Duodenal mucosa (tissue), 2 donors: ENCODE measurements around the gene MYBPC2.
A peak's percentile ranks its signal among the peaks of the same experiment; 100 is the strongest.

ENCODE experiments used
- H3K27ac ChIP-seq: one replicate; pipeline ENCODE4 v1.7.0; 2013; ENCODE audit warnings: low read depth, low read length
- H3K27me3 ChIP-seq, 2 donors: one replicate each; pipeline ENCODE4 v1.7.0; 2013; ENCODE audit warnings: low read length in 2 of 2, control low read depth in 1 of 2; ENCODE audit not compliant: insufficient read depth in 2 of 2, control insufficient read depth in 1 of 2
- H3K36me3 ChIP-seq, 2 donors: one replicate each; pipeline ENCODE4 v1.7.0; 2013; ENCODE audit warnings: low read length in 2 of 2, control low read depth in 1 of 2; ENCODE audit not compliant: insufficient read depth in 2 of 2, control insufficient read depth in 1 of 2
- H3K4me1 ChIP-seq, 2 donors: one replicate each; pipeline ENCODE4 v1.7.0; 2013; ENCODE audit warnings: low read length in 2 of 2, control low read depth in 1 of 2; ENCODE audit not compliant: insufficient read depth in 2 of 2, control insufficient read depth in 1 of 2
- H3K4me3 ChIP-seq, 2 donors: one replicate each; pipeline ENCODE4 v1.7.0; 2013; ENCODE audit warnings: low read length in 2 of 2, low read depth in 1 of 2
- H3K9ac ChIP-seq, 2 donors: one replicate each; pipeline ENCODE4 v1.7.0; 2013; ENCODE audit warnings: low read length in 2 of 2, low read depth in 1 of 2
- H3K9me3 ChIP-seq, 2 donors: one replicate each; pipeline ENCODE4 v1.7.0; 2013; ENCODE audit warnings: low read length in 2 of 2, control low read depth in 1 of 2; ENCODE audit not compliant: control insufficient read depth in 1 of 2

Gene MYBPC2

DNA sequence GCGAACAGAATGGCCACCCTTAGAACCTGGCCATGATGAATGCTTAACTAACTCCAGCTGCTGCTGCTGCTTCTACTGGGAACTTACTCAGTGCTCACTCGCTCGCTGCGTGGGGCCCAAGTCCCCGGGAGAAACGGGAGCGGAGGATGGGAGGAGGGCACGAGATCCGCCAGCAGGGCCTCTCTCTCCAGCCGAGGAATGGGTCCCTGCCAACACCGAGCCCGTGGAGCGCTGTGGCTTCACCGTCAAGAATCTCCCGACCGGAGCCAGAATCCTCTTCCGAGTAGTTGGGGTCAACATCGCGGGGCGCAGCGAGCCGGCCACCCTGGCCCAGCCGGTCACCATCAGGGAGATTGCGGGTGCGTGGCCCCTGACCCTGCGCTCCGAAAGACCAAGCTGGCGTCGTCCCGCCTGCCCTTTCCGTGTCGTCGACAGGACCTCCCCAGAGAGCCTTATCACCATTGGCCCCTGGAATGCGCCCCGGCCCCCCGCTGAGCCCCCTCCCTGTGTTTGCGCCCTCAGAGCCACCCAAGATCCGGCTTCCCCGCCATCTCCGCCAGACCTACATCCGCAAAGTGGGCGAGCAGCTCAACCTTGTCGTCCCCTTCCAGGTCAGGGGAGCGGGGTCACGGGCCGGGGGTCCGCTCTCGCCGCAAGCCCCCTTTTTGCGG lies 25.8 kb downstream of the MYBPC2 start:
- Histone ChIP-seq H3K4me1 (no peaks in the 10 kb centered on the region), H3K27me3 (peaks cover 9 to 12% of the 10 kb centered on the region in 2 donors), H3K9me3 (no peaks in the 10 kb centered on the region), H3K27ac (no peak overlapping the region), H3K9ac (no peak overlapping the region), H3K36me3 (no peaks in the 10 kb centered on the region), H3K4me3 (no peak overlapping the region)

DNA sequence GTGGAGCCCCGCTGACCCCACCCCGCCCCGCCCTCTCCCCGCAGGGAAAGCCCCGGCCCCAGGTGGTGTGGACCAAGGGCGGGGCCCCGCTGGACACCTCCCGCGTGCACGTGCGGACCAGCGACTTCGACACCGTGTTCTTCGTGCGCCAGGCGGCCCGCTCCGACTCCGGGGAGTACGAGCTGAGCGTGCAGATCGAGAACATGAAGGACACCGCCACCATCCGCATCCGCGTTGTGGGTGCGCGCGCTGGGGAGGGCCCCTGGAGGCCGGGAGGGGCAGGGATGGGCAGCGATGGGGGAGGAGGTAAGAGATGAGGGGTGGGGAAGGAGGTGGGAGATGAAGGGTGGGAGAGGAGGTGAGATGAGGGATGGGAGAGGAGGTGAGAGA lies 26.4 kb downstream of the MYBPC2 start:
- no peak overlapping the region for H3K4me3 ChIP-seq
- no peak overlapping the region for H3K27ac ChIP-seq
- no peaks in the 10 kb centered on the region for H3K36me3 ChIP-seq
- H3K4me1 ChIP-seq = peaks cover 0 to 2% of the 10 kb centered on the region in 2 donors
- no peak overlapping the region for H3K9ac ChIP-seq
- H3K9me3 ChIP-seq = no peaks in the 10 kb centered on the region
- peaks cover 9 to 12% of the 10 kb centered on the region in 2 donors for H3K27me3 ChIP-seq

DNA sequence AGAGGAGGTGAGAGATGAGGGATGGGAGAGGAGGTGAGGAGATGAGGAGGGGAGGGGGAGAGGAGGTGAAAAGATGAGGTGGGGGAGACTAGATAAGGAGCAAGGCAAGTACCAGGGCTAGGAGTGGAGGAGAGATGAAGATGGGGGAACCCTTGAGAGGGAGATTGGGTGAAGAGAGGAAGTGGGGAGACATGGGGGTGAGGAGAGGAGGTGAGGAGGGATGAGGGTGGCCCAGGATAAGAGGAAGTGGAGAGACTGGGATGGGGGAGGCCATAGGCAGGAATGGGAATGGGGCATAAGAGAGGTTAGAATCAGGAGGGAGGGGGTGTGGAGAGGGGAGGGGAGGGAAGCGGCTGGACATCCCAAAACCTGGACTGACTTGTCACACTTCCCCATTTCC lies 26.9 kb downstream of the MYBPC2 start:
- H3K27ac ChIP-seq = no peak overlapping the region
- no peak overlapping the region for H3K9ac ChIP-seq
- peaks cover 9 to 12% of the 10 kb centered on the region in 2 donors for H3K27me3 ChIP-seq

DNA sequence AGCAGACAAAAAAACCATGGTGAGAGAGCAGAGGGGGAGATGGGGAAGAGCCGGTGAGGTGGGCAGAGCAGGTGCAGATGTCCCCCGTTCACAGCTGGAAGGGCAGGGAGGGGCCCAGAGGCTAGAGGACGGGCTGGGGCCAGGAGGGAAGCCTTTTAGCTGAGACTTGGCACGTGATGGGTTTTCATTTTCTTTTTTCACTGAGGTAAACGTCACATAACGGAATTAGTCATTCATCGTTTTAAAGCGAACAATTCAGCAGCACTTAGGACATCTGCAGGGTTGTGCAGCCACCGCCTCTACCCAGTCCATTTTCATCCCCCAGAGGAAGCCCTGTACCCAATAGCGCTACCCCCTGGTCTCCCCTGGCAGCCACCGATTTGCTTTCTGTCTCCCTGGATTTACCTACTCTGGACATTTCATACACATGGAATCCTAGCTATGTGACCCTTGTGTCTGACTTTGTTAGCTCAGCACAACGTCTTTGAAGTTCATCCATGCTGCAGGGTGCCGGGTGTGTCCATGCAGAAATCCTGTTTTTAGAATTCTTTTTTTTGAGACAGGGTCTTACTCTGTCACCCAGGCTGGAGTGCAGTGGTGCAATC lies 27.6 kb downstream of the MYBPC2 start:
- Histone ChIP-seq H3K9ac (no peak overlapping the region), H3K27me3 (peaks cover 9 to 12% of the 10 kb centered on the region in 2 donors), H3K9me3 (no peaks in the 10 kb centered on the region), H3K27ac (no peak overlapping the region), H3K4me3 (no peak overlapping the region), H3K36me3 (no peaks in the 10 kb centered on the region), H3K4me1 (peaks cover 11 to 12% of the 10 kb centered on the region in 2 donors)

More for the DNA sequence above, 26.9 kb downstream of the MYBPC2 start:
- Histone ChIP-seq H3K4me1 (peaks cover 4 to 8% of the 10 kb centered on the region in 2 donors), H3K4me3 (no peak overlapping the region), H3K36me3 (no peaks in the 10 kb centered on the region), H3K9me3 (no peaks in the 10 kb centered on the region)

DNA sequence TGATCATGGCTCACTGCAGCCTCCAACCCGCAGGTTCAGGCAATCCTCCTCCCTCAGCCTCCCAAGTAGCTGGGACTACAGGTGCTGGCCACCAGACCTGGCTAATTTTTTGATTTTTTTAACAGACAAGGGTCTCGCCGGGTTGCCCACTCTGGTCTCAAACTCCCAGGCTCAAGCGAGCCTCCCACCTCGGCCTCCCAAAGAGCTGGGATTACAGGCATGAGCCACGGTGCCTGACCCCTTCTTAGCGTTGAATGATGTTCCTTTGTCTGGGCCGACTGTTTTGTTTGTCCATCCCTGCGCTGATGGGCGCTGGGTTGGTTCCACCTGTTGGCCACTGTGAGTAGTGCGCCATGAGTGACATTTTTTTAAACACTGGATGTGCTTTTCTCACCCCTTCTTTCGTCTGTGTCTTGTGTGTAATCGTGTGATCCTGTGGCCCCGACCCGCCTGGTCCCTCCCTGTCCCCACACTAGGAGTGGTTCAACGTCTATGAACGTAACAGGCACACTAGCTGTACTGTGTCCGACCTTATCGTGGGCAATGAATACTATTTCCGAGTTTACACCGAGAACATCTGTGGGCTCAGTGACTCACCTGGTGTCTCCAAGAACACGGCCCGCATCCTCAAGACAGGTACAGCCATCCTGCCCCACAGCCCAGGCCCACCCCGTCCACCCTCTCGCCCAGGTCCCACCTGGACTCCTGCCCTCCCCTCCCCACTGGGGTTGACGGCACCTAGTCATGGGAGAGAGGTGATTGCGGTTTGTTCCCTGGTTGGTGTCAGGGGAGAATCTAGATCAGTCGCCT lies 28.6 kb downstream of the MYBPC2 start:
- H3K27ac ChIP-seq = no peak overlapping the region
- peaks cover 9 to 12% of the 10 kb centered on the region in 2 donors for H3K27me3 ChIP-seq
- H3K4me3 ChIP-seq = no peak overlapping the region
- H3K9ac ChIP-seq = no peak overlapping the region
- H3K4me1 ChIP-seq = peaks cover 18 to 21% of the 10 kb centered on the region in 2 donors
- no peaks in the 10 kb centered on the region for H3K9me3 ChIP-seq
- no peaks in the 10 kb centered on the region for H3K36me3 ChIP-seq

DNA sequence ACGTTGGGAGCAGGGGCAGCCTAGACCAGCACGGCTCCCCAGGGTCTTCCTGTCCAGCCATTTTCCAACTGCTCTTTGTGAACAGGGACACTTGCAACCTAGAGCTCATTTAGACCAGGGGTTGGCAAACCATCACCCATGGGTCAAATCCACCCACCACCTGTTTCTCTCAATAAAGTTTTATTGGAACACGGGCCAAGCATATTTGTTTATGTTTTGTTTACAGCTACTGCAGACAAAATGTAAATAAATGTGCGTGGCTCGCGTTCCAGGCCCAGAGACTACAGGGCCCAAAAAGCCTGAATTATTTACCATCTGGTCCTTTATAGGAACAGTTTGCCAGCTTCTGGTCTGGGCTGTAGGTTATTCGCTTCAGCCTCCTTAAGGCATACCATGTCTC lies 30.3 kb downstream of the MYBPC2 start:
- H3K27me3 ChIP-seq = peaks cover 0 to 4% of the 10 kb centered on the region in 2 donors
- H3K9ac ChIP-seq = no peak overlapping the region
- no peak overlapping the region for H3K4me3 ChIP-seq
- peaks cover 26 to 30% of the 10 kb centered on the region in 2 donors for H3K4me1 ChIP-seq
- H3K36me3 ChIP-seq = no peaks in the 10 kb centered on the region
- H3K27ac ChIP-seq = no peak overlapping the region
- H3K9me3 ChIP-seq = no peaks in the 10 kb centered on the region

DNA sequence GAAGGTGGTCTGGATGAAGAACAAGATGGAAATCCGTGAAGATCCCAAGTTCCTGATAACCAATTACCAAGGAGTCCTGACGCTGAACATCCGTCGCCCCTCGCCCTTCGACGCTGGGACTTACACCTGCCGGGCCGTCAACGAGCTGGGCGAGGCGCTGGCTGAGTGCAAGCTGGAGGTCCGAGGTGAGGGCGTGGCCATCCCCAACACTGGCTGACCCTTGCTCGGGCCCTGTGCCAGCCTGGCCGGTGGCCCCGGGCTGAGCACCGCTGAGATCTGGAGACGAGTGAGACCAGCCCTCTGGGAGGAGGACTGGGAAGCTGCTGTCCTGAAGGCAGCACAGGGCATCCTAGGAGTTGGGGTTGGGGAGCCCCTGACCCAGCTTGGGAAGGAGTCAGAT lies 31.7 kb downstream of the MYBPC2 start:
- peaks cover 26 to 30% of the 10 kb centered on the region in 2 donors for H3K4me1 ChIP-seq
- no peaks in the 10 kb centered on the region for H3K9me3 ChIP-seq
- H3K9ac ChIP-seq = no peak overlapping the region
- H3K27ac ChIP-seq = no peak overlapping the region
- no peaks in the 10 kb centered on the region for H3K27me3 ChIP-seq
- H3K4me3 ChIP-seq = no peak overlapping the region
- no peaks in the 10 kb centered on the region for H3K36me3 ChIP-seq

DNA sequence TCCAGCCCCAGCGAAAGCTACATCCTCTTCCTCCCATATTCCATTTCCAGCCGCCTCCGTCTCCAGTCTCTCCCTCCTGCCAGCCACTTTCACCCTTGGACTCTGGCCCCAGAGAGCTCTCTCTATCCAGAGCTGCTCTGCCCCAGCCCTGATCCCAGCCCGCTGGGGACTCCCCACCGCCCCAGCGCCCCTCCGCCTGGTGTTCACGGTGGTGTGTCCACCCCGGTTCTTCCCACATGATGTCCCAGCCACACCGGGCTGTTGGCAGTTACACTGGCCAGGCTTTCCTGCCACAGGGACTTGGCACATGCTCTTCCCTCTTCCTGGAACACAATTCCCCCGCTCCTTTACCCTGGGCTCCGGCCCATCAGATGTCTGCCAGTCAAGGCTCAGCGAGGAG lies 32.3 kb downstream of the MYBPC2 start:
- Histone ChIP-seq H3K4me3 (no peak overlapping the region), H3K36me3 (no peaks in the 10 kb centered on the region), H3K9ac (no peak overlapping the region), H3K27ac (no peak overlapping the region), H3K4me1 (peaks cover 26 to 30% of the 10 kb centered on the region in 2 donors), H3K27me3 (no peaks in the 10 kb centered on the region), H3K9me3 (no peaks in the 10 kb centered on the region)

DNA sequence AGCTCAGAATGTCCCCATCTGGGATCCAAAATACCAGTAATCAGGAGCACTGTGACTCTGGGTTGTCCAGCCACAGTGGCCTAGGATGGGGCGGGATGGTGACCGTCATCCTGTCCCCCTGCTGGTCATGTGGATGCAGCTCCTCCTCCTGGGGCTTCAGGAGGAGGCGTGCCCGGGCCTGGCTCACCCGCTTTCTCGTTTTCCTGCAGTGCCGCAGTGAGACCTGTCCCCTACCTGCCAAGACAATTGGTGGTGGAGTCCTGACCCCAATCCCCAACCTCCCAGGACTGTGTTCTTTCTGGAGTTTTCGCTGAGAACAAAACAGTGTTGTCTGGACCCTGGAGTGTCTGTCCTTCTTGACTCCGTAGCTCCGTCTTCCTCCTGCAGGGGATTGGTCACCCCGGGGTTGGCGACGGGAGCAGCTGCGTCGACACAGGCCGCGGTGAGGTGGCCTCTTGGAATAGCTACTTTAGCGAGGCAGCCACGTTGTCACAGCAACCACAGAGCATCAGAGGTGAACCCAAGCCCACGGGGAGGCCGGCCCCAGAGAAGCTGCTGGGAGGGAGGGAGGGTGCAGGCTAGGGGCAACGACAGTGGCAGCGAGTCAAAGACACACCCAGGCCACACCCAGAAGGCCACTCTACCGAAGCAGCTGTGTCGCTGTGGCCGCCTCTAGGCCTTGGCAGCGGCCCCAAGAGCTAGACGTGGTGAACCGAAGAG lies 33.5 kb downstream of the MYBPC2 start:
- Histone ChIP-seq H3K9ac (no peak overlapping the region), H3K27me3 (no peaks in the 10 kb centered on the region), H3K36me3 (no peaks in the 10 kb centered on the region), H3K4me3 (no peak overlapping the region), H3K9me3 (no peaks in the 10 kb centered on the region), H3K27ac (no peak overlapping the region), H3K4me1 (peaks cover 26 to 30% of the 10 kb centered on the region in 2 donors)

DNA sequence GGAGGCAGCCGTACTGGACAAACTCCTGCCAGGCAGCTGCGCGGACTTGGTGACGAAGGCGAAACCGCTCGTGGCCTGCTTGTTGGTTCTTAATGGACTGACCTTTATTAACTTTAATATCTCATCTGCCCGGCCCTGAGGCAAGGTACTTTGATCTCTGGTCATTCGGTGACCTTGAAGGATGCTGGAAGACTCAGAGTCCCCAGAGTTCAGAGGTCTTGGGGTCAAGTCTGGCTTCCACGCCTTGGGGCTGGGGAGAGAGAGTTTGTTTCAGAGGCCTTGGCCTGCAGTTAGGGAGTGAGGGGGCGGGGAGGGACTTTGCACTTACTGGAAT lies 34.0 kb downstream of the MYBPC2 start:
- Histone ChIP-seq H3K36me3 (no peaks in the 10 kb centered on the region), H3K9ac (no peak overlapping the region), H3K27ac (peak overlapping the region; percentile 42), H3K4me3 (no peak overlapping the region), H3K4me1 (peaks cover 26 to 30% of the 10 kb centered on the region in 2 donors), H3K27me3 (no peaks in the 10 kb centered on the region), H3K9me3 (no peaks in the 10 kb centered on the region)
